GM12891 (cell line): Measurements from ENCODE around the gene GPER1.
"Not testable (repeated sequence)": the region's sequence is repeated elsewhere in the genome, so short reads cannot be mapped to it uniquely, and the experiment has no call there.

ENCODE experiments used
- POLR2A ChIP-seq: IDR thresholded peaks from 2 replicates; pipeline ENCODE4 v1.6.1; 2011; ENCODE audit warnings: low read depth, low read length, control low read depth
- POLR2AphosphoS5 ChIP-seq: IDR thresholded peaks from 2 replicates; pipeline ENCODE4 v1.6.1; 2011; ENCODE audit warnings: low read depth, low read length, control low read depth
- POU2F2 ChIP-seq: IDR thresholded peaks from 2 replicates; pipeline ENCODE4 v1.6.1; 2011; ENCODE audit warnings: low read depth, mild to moderate bottlenecking, control low read depth, low read length, moderate library complexity
- TAF1 ChIP-seq: IDR thresholded peaks from 2 replicates; pipeline ENCODE4 v1.6.1; 2011; ENCODE audit warnings: low read depth, low read length, control low read depth

GRCh38 chr7:1143031-1143430 is 55.1 kb downstream of the GPER1 start:
- TF ChIP-seq POLR2A, POLR2AphosphoS5, TAF1, POU2F2: not testable (repeated sequence)
